Glutamatergic neuron (in vitro differentiated cells): ENCODE data around the gene TSSK2. TPM values are rescaled to one million over a fixed set of nuclear protein-coding genes. Genes with fewer than 3 reads are reported as not detected.

ENCODE experiments used
- DNase-seq: peaks from one replicate; pipeline ENCODE4 v3.0.0; 2022
- H3K27ac Mint-ChIP-seq: one replicate; pipeline ENCODE4 v1.8.0; 2020; ENCODE audit warnings: mild to moderate bottlenecking, mixed read lengths, inconsistent platforms; ENCODE audit not compliant: unreplicated experiment
- H3K27me3 Mint-ChIP-seq: one replicate; pipeline ENCODE4 v1.8.0; 2020; ENCODE audit warnings: mild to moderate bottlenecking, moderate library complexity, mixed read lengths, inconsistent platforms; ENCODE audit not compliant: unreplicated experiment
- H3K36me3 Mint-ChIP-seq: one replicate; pipeline ENCODE4 v1.8.0; 2020; ENCODE audit warnings: mild to moderate bottlenecking, mixed read lengths, inconsistent platforms; ENCODE audit not compliant: unreplicated experiment
- H3K4me1 Mint-ChIP-seq: one replicate; pipeline ENCODE4 v1.8.0; 2020; ENCODE audit warnings: mild to moderate bottlenecking, low read depth, mixed read lengths, inconsistent platforms; ENCODE audit not compliant: unreplicated experiment
- H3K4me3 Mint-ChIP-seq: one replicate; pipeline ENCODE4 v1.8.0; 2020; ENCODE audit warnings: mild to moderate bottlenecking, mixed read lengths, inconsistent platforms; ENCODE audit not compliant: unreplicated experiment
- H3K9me3 Mint-ChIP-seq: one replicate; pipeline ENCODE4 v1.8.0; 2020; ENCODE audit warnings: mild to moderate bottlenecking, moderate library complexity, mixed read lengths, inconsistent platforms; ENCODE audit not compliant: unreplicated experiment
- CTCF ChIP-seq: fragments of 200-600 bp; sonication (generic); IDR thresholded peaks from one replicate; pipeline ENCODE4 v1.5.0; 2021; ENCODE audit not compliant: partially characterized antibody, unreplicated experiment
- total RNA-seq: library from RNA; stranded (reverse); fragmentation: NEBNext Ultra II Directional; extraction: Animal tissue kit (Norgen Biotek cat#: 25700); gene quantifications from one replicate; pipeline ENCODE4 v1.2.1, GENCODE V29; 2021; ENCODE audit not compliant: unreplicated experiment

TSSK2 gene
- total RNA-seq, 1 donor from 2014 or later: not detected

GRCh38 chr22:19110064-19110458 lies 21.0 kb upstream of the TSSK2 start:
- peaks cover 5% of the 10 kb centered on the region for H3K27me3 Mint-ChIP-seq

GRCh38 chr22:19110646-19111045 lies 20.5 kb upstream of the TSSK2 start:
- no peak for TF ChIP-seq CTCF
- Mint-ChIP-seq H3K36me3 (no peaks in the 10 kb centered on the region), H3K9me3 (peaks cover 6% of the 10 kb centered on the region), H3K4me1 (peaks cover 34% of the 10 kb centered on the region), H3K27me3 (peaks cover 3% of the 10 kb centered on the region), H3K4me3 (no peak overlapping the region), H3K27ac (no peak overlapping the region)
- no peak for DNase-seq

More at GRCh38 chr22:19110064-19110458, 21.0 kb upstream of the TSSK2 start:
- Mint-ChIP-seq H3K4me3 (peak overlapping the region; percentile 25), H3K4me1 (peaks cover 30% of the 10 kb centered on the region), H3K36me3 (no peaks in the 10 kb centered on the region), H3K27ac (peak overlapping the region; percentile 10), H3K9me3 (peaks cover 6% of the 10 kb centered on the region)
- DNase-seq: no peak
- TF ChIP-seq CTCF: no peak

DNA sequence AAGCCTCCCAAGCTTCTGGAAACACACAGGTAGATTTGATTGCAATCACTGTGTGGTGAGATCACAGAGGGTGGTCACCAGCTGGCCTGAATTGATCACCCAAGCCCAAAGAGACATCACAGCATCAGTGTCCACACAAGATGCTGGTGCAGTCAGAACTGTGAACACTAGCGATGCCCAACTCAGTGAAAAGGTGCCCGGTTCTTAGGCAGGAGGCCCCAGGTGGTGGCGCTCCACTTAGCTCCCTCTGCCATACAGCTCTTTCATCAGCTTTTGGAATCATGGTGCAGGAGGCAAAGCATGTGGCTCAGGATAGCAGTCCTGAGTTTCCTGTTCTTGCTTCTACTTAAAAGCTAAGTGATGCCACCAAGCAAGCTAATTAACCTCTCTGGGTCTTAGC lies 20.0 kb upstream of the TSSK2 start:
- Mint-ChIP-seq H3K4me3 (no peak overlapping the region), H3K27me3 (peaks cover 2% of the 10 kb centered on the region), H3K9me3 (peaks cover 6% of the 10 kb centered on the region), H3K36me3 (no peaks in the 10 kb centered on the region), H3K27ac (no peak overlapping the region), H3K4me1 (peaks cover 34% of the 10 kb centered on the region)
- no peak for TF ChIP-seq CTCF
- DNase-seq: no peak

GRCh38 chr22:19111584-19111983 lies 19.5 kb upstream of the TSSK2 start:
- Mint-ChIP-seq H3K4me1 (peaks cover 33% of the 10 kb centered on the region), H3K36me3 (no peaks in the 10 kb centered on the region), H3K27ac (no peak overlapping the region), H3K9me3 (peaks cover 6% of the 10 kb centered on the region), H3K4me3 (no peak overlapping the region), H3K27me3 (peaks cover 2% of the 10 kb centered on the region)
- TF ChIP-seq CTCF: no peak
- no peak for DNase-seq

- no peak for TF ChIP-seq CTCF
- H3K27me3 Mint-ChIP-seq: peaks cover 2% of the 10 kb centered on the region
- peaks cover 33% of the 10 kb centered on the region for H3K4me1 Mint-ChIP-seq
- no peak overlapping the region for H3K4me3 Mint-ChIP-seq
- H3K9me3 Mint-ChIP-seq: peaks cover 6% of the 10 kb centered on the region
- no peaks in the 10 kb centered on the region for H3K36me3 Mint-ChIP-seq
- no peak overlapping the region for H3K27ac Mint-ChIP-seq
- DNase-seq: no peak
Observed at GRCh38 chr22:19113429-19113828, 17.7 kb upstream of the TSSK2 start.
